ENCODE results near the gene SEC31A.
"Not testable (repeated sequence)": the region's sequence is repeated elsewhere in the genome, so short reads cannot be mapped to it uniquely, and the experiment has no call there.

The SEC31A gene

GRCh38 chr4:82896755-82897154 is 5.8 kb upstream of the SEC31A start:
- no peak for DNase-seq

- no peak for DNase-seq
Observed at GRCh38 chr4:82893942-82894341, 3.0 kb upstream of the SEC31A start.

GRCh38 chr4:82892467-82892802 is 1.5 kb upstream of the SEC31A start:
- DNase-seq = no peak

GRCh38 chr4:82891707-82892466 is 934 bp upstream of the SEC31A start:
- no peak for DNase-seq

GRCh38 chr4:82890528-82890900 is 439 bp downstream of the SEC31A start:
- no peak for DNase-seq

GRCh38 chr4:82889287-82889686 is 1.7 kb downstream of the SEC31A start:
- DNase-seq = no peak

- no peak for DNase-seq
Observed at GRCh38 chr4:82886147-82886942, 4.6 kb downstream of the SEC31A start.

- no peak for DNase-seq
Observed at GRCh38 chr4:82885410-82885809, 5.5 kb downstream of the SEC31A start.

GRCh38 chr4:82868572-82868971 is 22.4 kb downstream of the SEC31A start:
- DNase-seq = no peak

- DNase-seq = no peak
Observed at GRCh38 chr4:82866706-82867385, 24.1 kb downstream of the SEC31A start.

- DNase-seq = not testable (repeated sequence)
Observed at GRCh38 chr4:82866033-82866432, 24.9 kb downstream of the SEC31A start.

GRCh38 chr4:82865592-82865991 is 25.4 kb downstream of the SEC31A start:
- DNase-seq = no peak

- DNase-seq = no peak
Observed at GRCh38 chr4:82864336-82864979, 26.5 kb downstream of the SEC31A start.

- no peak for DNase-seq
Observed at GRCh38 chr4:82861529-82861928, 29.4 kb downstream of the SEC31A start.

GRCh38 chr4:82860487-82860886 is 30.5 kb downstream of the SEC31A start:
- DNase-seq = not testable (repeated sequence)

- no peak for DNase-seq
Observed at GRCh38 chr4:82852751-82853285, 38.1 kb downstream of the SEC31A start.

GRCh38 chr4:82851885-82852750 is 38.8 kb downstream of the SEC31A start:
- DNase-seq = no peak

GRCh38 chr4:82851318-82851717 is 39.6 kb downstream of the SEC31A start:
- no peak for DNase-seq

GRCh38 chr4:82850684-82851083 is 40.3 kb downstream of the SEC31A start:
- no peak for DNase-seq

- DNase-seq = no peak
Observed at GRCh38 chr4:82848706-82849105, 42.2 kb downstream of the SEC31A start.

- DNase-seq = no peak
Observed at GRCh38 chr4:82842593-82842992, 48.4 kb downstream of the SEC31A start.

GRCh38 chr4:82839624-82840023 is 51.3 kb downstream of the SEC31A start:
- DNase-seq = no peak

Measured in activated CD4-positive, alpha-beta T cell treated with anti-CD3 and anti-CD28 coated beads for 1 hour (primary cell).